ENCODE measurements around the gene KIAA0513.
"Not testable (repeated sequence)": the region's sequence is repeated elsewhere in the genome, so short reads cannot be mapped to it uniquely, and the experiment has no call there.

KIAA0513 gene

GRCh38 chr16:85027958-85028684, 526 bp downstream of the KIAA0513 start:
- in situ Hi-C loops (cut with MboI; ENCODE audit: low sequenced_read_pairs) = no loop called here

- in situ Hi-C loops (cut with MboI; ENCODE audit: low sequenced_read_pairs) = no loop called here
These were observed 1.3 kb downstream of the KIAA0513 start for GRCh38 chr16:85028685-85029407.

GRCh38 chr16:85029408-85029784, 1.8 kb downstream of the KIAA0513 start:
- in situ Hi-C loops (cut with MboI; ENCODE audit: low sequenced_read_pairs) = no loop called here

- in situ Hi-C loops (cut with MboI; ENCODE audit: low sequenced_read_pairs) = no loop called here
These were observed 2.4 kb downstream of the KIAA0513 start for GRCh38 chr16:85029981-85030401.

GRCh38 chr16:85031451-85031850, 3.9 kb downstream of the KIAA0513 start:
- in situ Hi-C loops (cut with MboI; ENCODE audit: low sequenced_read_pairs) = no loop called here

- in situ Hi-C loops (cut with MboI; ENCODE audit: low sequenced_read_pairs) = not testable (repeated sequence)
These were observed 4.6 kb downstream of the KIAA0513 start for GRCh38 chr16:85032187-85032586.

GRCh38 chr16:85033171-85033570, 5.6 kb downstream of the KIAA0513 start:
- in situ Hi-C loops (cut with MboI; ENCODE audit: low sequenced_read_pairs) = no loop called here

GRCh38 chr16:85034591-85035433, 7.2 kb downstream of the KIAA0513 start:
- in situ Hi-C loops (cut with MboI; ENCODE audit: low sequenced_read_pairs) = no loop called here

- in situ Hi-C loops (cut with MboI; ENCODE audit: low sequenced_read_pairs) = no loop called here
These were observed 8.8 kb downstream of the KIAA0513 start for GRCh38 chr16:85036236-85037049.

- in situ Hi-C loops (cut with MboI; ENCODE audit: low sequenced_read_pairs) = no loop called here
These were observed 9.4 kb downstream of the KIAA0513 start for GRCh38 chr16:85037050-85037410.

- in situ Hi-C loops (cut with MboI; ENCODE audit: low sequenced_read_pairs) = no loop called here
These were observed 10.1 kb downstream of the KIAA0513 start for GRCh38 chr16:85037721-85038120.

- in situ Hi-C loops (cut with MboI; ENCODE audit: low sequenced_read_pairs) = no loop called here
These were observed 13.1 kb downstream of the KIAA0513 start for GRCh38 chr16:85040685-85041084.

- in situ Hi-C loops (cut with MboI; ENCODE audit: low sequenced_read_pairs) = no loop called here
These were observed 13.9 kb downstream of the KIAA0513 start for GRCh38 chr16:85041219-85042166.

- in situ Hi-C loops (cut with MboI; ENCODE audit: low sequenced_read_pairs) = no loop called here
These were observed 14.6 kb downstream of the KIAA0513 start for GRCh38 chr16:85042167-85042526.

GRCh38 chr16:85042606-85043005, 15.0 kb downstream of the KIAA0513 start:
- in situ Hi-C loops (cut with MboI; ENCODE audit: low sequenced_read_pairs) = no loop called here

GRCh38 chr16:85045077-85045476, 17.5 kb downstream of the KIAA0513 start:
- in situ Hi-C loops (cut with MboI; ENCODE audit: low sequenced_read_pairs) = no loop called here

- in situ Hi-C loops (cut with MboI; ENCODE audit: low sequenced_read_pairs) = no loop called here
These were observed 18.3 kb downstream of the KIAA0513 start for GRCh38 chr16:85045641-85046471.

GRCh38 chr16:85046472-85046916, 18.9 kb downstream of the KIAA0513 start:
- in situ Hi-C loops (cut with MboI; ENCODE audit: low sequenced_read_pairs) = no loop called here

Measured in HL-60/S4 (cell line).